OCI-LY7 (cell line): ENCODE measurements around the gene FBN1. TPM values are rescaled to one million over a fixed set of nuclear protein-coding genes. Genes with fewer than 3 reads are reported as not detected.

Experiments used
- BruUV-seq: library from RNA; stranded (reverse); fragments of 400-500 nt; replicated peaks from 2 replicates; lab custom pipeline; 2021; lab: Mats Ljungman, UMichigan
- CTCF ChIA-PET: fragments of 300-600 bp; sonication (Branson Sonifier 250); formaldehyde crosslinking; loops from one replicate; lab custom pipeline; 2022; ENCODE audit warnings: antibody characterized with exemption; ENCODE audit not compliant: unreplicated experiment; lab: Charles Lee
- POLR2A ChIA-PET: fragments of 300-600 bp; sonication (Branson Sonifier 250); formaldehyde crosslinking; loops from one replicate; lab custom pipeline; 2022; ENCODE audit warnings: antibody characterized with exemption; lab: Charles Lee
- DNase-seq: peaks from one replicate; pipeline ENCODE4 v3.0.0-alpha.2; 2015; ENCODE audit warnings: low spot score
- H2AFZ ChIP-seq: fragments of 200-600 bp; sonication (generic), shearing (Covaris generic); 2 replicates; pipeline ENCODE4 v1.6.1; 2014; ENCODE audit warnings: mild to moderate bottlenecking, antibody characterized with exemption, low read length, moderate library complexity
- H3K27ac ChIP-seq: fragments of 200-600 bp; sonication (generic); 2 replicates; pipeline ENCODE4 v1.5.1; 2014; ENCODE audit warnings: mixed run types, low read depth, mild to moderate bottlenecking, moderate library complexity, low read length, inconsistent platforms; ENCODE audit not compliant: poor library complexity, severe bottlenecking
- H3K36me3 ChIP-seq: fragments of 200-600 bp; sonication (generic); 2 replicates; pipeline ENCODE4 v1.6.1; 2014; ENCODE audit warnings: mild to moderate bottlenecking, antibody characterized with exemption, low read length, moderate library complexity, mixed read lengths; ENCODE audit not compliant: insufficient read depth
- H3K4me1 ChIP-seq: fragments of 200-600 bp; sonication (generic); 2 replicates; pipeline ENCODE4 v1.5.1; 2014; ENCODE audit warnings: mild to moderate bottlenecking, low read length; ENCODE audit not compliant: insufficient read depth, poor library complexity, severe bottlenecking
- H3K4me2 ChIP-seq: fragments of 200-600 bp; sonication (generic); 2 replicates; pipeline ENCODE4 v1.6.1; 2014; ENCODE audit warnings: mild to moderate bottlenecking, low read length
- H3K4me3 ChIP-seq: fragments of 200-600 bp; sonication (generic); 2 replicates; pipeline ENCODE4 v1.5.1; 2014; ENCODE audit warnings: mild to moderate bottlenecking, low read depth, low read length; ENCODE audit not compliant: poor library complexity, severe bottlenecking
- H3K79me2 ChIP-seq: fragments of 200-600 bp; sonication (generic); 2 replicates; pipeline ENCODE4 v1.6.1; 2016; ENCODE audit warnings: low read depth, mild to moderate bottlenecking, low read length, moderate library complexity, mixed read lengths; ENCODE audit not compliant: insufficient read depth
- H3K9me2 ChIP-seq: fragments of 200-600 bp; sonication (generic); 2 replicates; pipeline ENCODE4 v1.6.1; 2016; ENCODE audit warnings: mild to moderate bottlenecking, low read length, mixed read lengths; ENCODE audit not compliant: insufficient read depth
- H3K9me3 ChIP-seq: fragments of 200-600 bp; sonication (generic); 2 replicates; pipeline ENCODE4 v1.6.1; 2014; ENCODE audit warnings: mild to moderate bottlenecking, mixed run types, low read length, mixed read lengths
- H4K20me1 ChIP-seq: fragments of 200-600 bp; sonication (generic); 2 replicates; pipeline ENCODE4 v1.6.1; 2014; ENCODE audit warnings: mild to moderate bottlenecking, antibody characterized with exemption, low read length, moderate library complexity, mixed read lengths; ENCODE audit not compliant: insufficient read depth
- EZH2phosphoT487 ChIP-seq: fragments of 200-600 bp; sonication (generic); IDR thresholded peaks from 2 replicates; pipeline ENCODE4 v1.6.1; 2018; ENCODE audit warnings: low read depth, borderline replicate concordance, mild to moderate bottlenecking, mixed run types, antibody characterized with exemption, low read length, moderate library complexity, mixed read lengths
- intact Hi-C: fragments of 100-400 bp; cut with micrococcal nuclease; formaldehyde crosslinking; loops from one replicate; pipeline ENCODE4 v1.10.0; 2022; ENCODE audit not compliant: unreplicated experiment
- total RNA-seq, 2 experiments: library from RNA; depleted of rRNA in 1 of 2; stranded (reverse); fragments of >200 nt in 1 of 2; shearing (Covaris generic) in 1 of 2; gene quantifications; 2 replicates each; pipeline ENCODE4 v1.2.3, GENCODE V29; 2014 to 2022
- TF ChIP-seq, protein P1 (sequence below): fragments of 200-600 bp; sonication (generic); conservative IDR thresholded peaks from 2 replicates; pipeline ENCODE4 v1.5.1; 2014; ENCODE audit warnings: mild to moderate bottlenecking, antibody characterized with exemption, low read length, moderate library complexity, mixed read lengths

The FBN1 gene
- total RNA-seq, 2 experiments from 2014 or later: 0.68 to 1.0 TPM

DNA sequence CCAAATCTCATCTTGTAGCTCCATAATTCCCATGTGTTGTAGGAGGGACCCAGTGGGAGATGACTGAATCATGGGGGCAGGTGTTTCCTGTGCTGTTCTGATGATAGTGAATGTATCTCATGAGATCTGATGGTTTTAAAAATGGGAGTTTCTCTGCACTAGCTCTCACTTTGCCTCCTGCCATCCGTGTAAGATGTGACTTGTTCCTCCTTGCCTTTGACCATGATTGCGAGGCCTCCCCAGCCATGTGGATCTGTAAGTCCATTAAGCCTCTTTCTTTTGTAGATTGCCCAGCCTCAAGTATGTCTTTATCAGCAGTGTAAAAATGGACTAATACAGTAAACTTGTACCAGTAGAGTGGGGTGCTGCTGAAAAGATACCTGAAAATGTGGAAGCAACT, 269.7 kb downstream of the FBN1 start:
- TF ChIP-seq, protein P1, sequence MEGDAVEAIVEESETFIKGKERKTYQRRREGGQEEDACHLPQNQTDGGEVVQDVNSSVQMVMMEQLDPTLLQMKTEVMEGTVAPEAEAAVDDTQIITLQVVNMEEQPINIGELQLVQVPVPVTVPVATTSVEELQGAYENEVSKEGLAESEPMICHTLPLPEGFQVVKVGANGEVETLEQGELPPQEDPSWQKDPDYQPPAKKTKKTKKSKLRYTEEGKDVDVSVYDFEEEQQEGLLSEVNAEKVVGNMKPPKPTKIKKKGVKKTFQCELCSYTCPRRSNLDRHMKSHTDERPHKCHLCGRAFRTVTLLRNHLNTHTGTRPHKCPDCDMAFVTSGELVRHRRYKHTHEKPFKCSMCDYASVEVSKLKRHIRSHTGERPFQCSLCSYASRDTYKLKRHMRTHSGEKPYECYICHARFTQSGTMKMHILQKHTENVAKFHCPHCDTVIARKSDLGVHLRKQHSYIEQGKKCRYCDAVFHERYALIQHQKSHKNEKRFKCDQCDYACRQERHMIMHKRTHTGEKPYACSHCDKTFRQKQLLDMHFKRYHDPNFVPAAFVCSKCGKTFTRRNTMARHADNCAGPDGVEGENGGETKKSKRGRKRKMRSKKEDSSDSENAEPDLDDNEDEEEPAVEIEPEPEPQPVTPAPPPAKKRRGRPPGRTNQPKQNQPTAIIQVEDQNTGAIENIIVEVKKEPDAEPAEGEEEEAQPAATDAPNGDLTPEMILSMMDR: no peak
- no peak for TF ChIP-seq EZH2phosphoT487
- BruUV-seq: no TSS peak
- Histone ChIP-seq H3K4me2 (no peak overlapping the region), H3K36me3 (no peaks in the 10 kb centered on the region), H3K4me1 (no peaks in the 10 kb centered on the region), H3K79me2 (no peaks in the 10 kb centered on the region), H3K4me3 (no peak overlapping the region), H3K27ac (no peak overlapping the region), H3K9me2 (no peaks in the 10 kb centered on the region), H3K9me3 (no peaks in the 10 kb centered on the region), H2AFZ (no peak overlapping the region), H4K20me1 (no peaks in the 10 kb centered on the region)
- DNase-seq: no peak
- CTCF ChIA-PET: no interaction called here
- intact Hi-C loops: no loop called here
- POLR2A ChIA-PET: no interaction called here

DNA sequence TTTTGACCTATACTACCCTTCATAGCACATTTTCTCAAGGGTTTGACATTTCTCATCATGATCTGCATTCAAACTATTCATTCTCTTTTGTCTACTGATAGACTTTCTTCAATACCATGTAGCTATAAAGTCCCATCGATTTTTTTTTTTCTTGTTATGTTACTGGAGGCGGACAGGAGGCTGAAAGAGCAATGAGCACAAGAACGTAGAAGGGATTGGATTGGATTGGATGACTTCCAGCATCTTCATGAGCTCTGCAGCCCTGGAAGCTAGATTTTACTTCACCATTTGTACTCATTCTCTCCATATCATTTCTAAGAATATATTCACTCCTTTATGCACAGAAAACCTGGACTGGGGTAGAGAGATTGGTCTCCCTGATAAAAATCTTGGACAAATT, 271.0 kb downstream of the FBN1 start:
- no TSS peak for BruUV-seq
- POLR2A ChIA-PET: interaction anchor here (0.6 kb wide), 2 partner anchors 47 to 483 kb away, joined by 3 to 4 read pairs; no protein-coding TSS in a partner anchor

DNA sequence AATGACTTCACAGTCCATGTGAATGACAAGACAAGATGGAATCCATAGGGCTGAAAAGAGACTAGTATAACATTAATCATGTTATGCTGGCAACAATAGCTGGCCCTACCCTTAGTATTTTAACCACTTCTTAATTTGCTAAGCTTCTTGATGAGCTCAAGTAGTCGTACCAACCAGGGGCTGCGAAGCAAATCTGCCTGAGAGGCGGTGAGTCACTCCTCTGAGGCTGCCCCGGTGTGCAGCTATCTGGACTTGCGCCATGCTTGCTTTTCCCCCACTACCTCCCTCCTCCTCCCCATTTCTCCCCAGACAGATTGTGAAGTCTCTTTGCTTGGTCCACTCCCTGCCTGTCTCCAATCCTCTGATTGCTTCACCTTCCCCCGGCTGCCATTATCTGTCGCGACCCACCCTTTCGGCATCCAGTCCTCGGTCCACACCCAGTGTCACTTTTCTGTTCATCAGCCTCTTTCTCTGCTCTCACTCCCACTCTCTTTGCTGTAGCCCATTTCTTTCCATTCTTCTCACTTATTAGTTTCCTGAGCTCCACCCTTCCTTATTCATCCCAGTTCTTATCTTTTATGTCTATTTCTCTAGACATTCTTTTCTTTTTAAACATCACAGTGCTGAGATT, 271.6 kb downstream of the FBN1 start:
- POLR2A ChIA-PET: interaction anchor here (0.6 kb wide), 2 partner anchors 165 to 483 kb away, joined by 3 to 4 read pairs; no protein-coding TSS in a partner anchor
- intact Hi-C loops: no loop called here
- TF ChIP-seq, protein P1: no peak
- H2AFZ ChIP-seq: no peak overlapping the region
- no peaks in the 10 kb centered on the region for H3K4me1 ChIP-seq
- H3K27ac ChIP-seq: no peak overlapping the region
- no peaks in the 10 kb centered on the region for H3K9me3 ChIP-seq
- no peaks in the 10 kb centered on the region for H4K20me1 ChIP-seq
- H3K9me2 ChIP-seq: no peaks in the 10 kb centered on the region
- no peak overlapping the region for H3K4me2 ChIP-seq
- no peak overlapping the region for H3K4me3 ChIP-seq
- DNase-seq: no peak
- no peaks in the 10 kb centered on the region for H3K36me3 ChIP-seq
- H3K79me2 ChIP-seq: no peaks in the 10 kb centered on the region
- BruUV-seq: no TSS peak
- CTCF ChIA-PET: no interaction called here

More for the DNA sequence above, 271.0 kb downstream of the FBN1 start:
- Histone ChIP-seq H3K4me2 (no peak overlapping the region), H3K4me3 (no peak overlapping the region), H2AFZ (no peak overlapping the region), H3K36me3 (no peaks in the 10 kb centered on the region), H3K4me1 (no peaks in the 10 kb centered on the region), H3K9me2 (no peaks in the 10 kb centered on the region), H4K20me1 (no peaks in the 10 kb centered on the region), H3K27ac (no peak overlapping the region), H3K79me2 (no peaks in the 10 kb centered on the region), H3K9me3 (no peaks in the 10 kb centered on the region)
- DNase-seq: no peak
- CTCF ChIA-PET: no interaction called here
- intact Hi-C loops: no loop called here
- TF ChIP-seq, protein P1: no peak
- TF ChIP-seq EZH2phosphoT487: no peak
